ENCODE measurements around the gene KLK6. TPM values are rescaled to one million over a fixed set of nuclear protein-coding genes. Genes with fewer than 3 reads are reported as not detected.

Gene KLK6
- total RNA-seq, 1 donor from 2014 or later, result 106 TPM

DNA sequence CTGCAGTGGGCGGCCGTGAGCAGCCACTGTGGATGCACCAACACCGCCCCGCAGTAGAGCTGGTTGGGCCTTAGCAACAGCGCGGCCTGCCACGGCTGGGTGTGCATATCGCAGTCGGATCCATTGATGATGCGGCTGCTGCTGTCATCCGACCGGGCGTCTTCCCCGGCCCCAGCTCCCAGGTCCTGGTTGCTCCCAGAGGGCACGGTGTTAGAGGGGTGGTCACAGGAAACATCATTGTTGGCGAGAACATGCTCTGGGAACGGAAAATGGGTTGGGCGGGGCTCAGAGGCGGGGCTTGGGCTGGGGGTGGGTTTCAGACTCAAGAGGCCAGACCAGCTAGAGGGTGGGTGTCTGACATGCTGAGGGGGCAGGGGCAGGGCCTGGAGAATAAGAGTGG, 19.5 kb downstream of the KLK6 start:
- ATAC-seq, result no peak

DNA sequence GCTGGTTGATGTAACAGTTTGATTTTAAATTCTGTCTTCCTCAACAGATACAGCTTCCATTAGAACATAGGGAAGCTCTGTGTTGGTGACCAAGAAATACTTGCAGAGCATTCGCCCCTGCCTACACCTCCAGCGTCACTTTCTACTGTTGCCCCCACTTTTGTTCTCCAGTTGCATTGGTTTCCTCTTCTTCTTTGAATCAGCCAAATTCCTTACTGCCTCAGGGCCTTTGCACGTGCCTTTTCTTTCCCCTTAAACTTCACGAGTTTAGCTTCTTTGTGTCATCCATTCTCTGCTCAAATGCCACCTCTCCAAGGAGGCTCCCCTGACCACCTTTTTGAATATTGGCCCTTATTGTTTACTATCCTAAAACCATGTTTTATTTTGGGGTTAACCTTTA, 22.3 kb downstream of the KLK6 start:
- no peak for ATAC-seq

DNA sequence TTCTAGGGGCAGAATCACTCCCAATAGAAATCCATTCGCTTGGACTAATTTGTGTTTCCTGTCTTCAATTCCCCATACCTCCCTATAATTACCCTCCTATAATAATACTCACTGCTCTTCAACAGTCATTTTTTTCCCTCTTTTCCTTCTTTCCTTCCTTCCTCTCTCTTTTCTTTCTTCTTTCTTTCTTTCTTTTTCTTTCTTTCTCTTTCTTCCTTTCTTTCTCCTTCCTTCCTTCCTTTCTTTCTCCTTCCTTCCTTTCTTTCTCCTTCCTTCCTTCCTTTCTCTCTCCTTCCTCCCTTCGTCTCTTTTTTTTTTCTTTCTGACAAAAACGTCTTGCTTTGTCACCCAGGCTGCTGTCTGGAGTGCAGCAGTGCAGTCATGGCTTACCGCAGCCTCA, 24.6 kb downstream of the KLK6 start:
- no peak for ATAC-seq

DNA sequence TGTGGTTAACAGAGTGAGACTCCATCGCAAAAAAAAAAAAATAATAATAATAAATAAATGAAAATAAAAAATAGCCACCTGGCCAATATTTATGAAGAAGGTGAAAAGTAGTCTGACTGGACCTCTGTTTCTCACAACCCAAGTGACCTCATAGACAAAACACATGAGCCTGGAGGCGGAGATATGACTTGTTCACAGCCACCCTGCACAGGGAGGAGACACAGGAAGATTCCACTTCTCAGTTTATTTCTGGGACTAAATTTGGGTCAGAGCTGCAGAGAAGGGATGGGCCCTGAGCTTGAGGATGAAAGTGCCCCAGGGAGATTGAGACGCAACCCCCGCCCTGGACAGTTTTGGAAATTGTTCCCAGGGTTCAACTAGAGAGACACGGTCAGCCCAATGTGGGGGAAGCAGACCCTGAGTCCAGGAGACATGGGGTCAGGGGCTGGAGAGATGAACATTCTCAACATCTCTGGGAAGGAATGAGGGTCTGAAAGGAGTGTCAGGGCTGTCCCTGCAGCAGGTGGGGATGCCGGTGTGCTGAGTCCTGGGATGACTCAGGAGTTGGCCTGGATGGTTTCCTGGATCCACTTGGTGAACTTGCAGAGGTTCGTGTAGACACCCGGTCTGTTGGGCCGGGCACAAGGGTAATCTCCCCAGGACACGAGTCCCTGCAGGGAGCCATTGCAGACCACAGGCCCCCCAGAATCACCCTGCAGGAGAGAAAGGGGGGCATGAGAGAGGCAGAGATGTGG, 26.1 kb downstream of the KLK6 start:
- ATAC-seq, result peak; percentile 78

DNA sequence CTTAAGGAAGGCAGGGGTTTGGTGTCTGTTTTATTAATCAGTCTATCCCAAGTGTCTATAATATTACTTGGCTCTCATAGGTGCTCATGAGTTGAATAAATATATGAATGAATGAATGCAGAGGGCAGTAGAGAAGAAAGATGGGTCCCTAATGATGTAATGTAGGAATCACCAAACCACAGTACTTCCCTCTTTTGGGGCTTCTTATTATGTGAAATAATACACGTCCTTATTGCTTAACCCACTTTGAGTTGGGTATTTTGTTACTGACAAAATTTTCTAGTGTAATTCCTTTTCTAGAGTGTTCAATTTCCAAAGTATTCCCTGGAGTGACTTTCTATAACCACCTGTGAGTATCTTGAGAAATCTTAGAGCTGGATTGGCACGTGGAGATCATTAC, 29.8 kb downstream of the KLK6 start:
- ATAC-seq, result no peak

DNA sequence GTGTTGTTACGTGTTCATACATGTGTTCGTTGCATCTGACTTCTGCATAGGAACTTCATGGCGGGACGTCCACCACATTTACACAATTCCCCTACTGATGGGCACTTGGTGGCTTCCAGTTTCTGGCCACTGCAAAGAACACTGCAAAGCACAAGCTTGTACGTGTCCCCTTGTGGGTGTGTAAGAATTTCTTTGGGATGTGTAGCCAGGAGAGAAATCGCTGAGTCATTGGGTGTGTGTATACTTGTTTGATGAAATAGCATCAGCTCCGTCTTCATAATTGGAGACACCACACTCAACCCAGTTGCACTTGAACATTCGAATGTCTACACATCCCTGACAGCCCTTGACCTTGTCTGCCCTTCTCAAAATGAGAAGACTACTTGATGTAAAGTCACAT, 35.8 kb downstream of the KLK6 start:
- peak; percentile 80 for ATAC-seq

DNA sequence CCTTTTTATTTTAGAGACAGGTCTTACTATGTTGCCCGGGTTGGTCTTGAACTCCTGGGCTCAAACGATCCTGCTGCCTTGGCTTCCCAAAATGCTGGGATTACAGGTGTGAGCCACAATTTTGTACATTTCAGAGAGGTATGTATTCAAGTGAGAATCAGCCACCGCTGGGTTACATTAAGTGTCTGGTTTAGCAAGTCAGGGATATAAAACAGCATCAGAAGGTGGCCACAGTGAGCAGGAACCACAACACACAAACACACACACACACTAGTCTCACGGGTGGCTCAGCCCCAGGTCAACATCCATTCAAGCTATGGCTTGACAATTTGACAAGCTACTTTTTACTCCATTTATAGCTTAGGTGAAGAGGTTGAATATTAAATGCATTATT, 36.7 kb downstream of the KLK6 start:
- peak; percentile 51 for ATAC-seq

DNA sequence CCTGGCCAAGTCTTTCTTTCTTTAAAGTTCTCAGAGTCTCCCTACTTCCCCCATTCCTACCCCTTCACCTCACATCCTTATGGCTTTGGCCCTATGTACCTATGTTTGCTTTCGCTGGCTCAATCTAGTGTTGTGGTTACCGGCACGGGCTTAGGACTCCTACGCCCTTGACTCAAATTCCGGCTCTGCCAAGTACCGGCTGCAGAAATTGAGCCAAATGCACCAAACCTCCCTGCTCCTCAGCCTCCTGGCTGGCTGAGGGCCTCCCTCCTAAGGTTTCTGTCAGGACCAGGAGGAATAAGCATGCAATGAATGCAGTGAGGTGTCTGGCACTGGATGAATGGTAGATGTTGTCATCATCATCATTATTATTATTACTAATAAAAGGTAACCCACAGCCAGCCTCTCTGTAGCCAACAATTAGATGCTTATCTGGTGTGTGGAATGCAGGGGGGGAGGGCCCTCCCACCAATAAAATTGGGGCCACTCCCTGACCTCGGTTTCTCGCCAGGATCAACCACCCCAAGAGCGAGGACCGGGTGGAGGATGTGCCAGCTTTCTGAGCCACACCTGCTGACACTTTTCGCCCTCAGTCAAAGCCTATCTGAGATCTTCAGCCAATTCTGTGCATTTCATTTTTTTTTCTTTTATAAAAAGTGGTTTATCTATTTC, 37.2 kb downstream of the KLK6 start:
- peak; percentile 80 for ATAC-seq

DNA sequence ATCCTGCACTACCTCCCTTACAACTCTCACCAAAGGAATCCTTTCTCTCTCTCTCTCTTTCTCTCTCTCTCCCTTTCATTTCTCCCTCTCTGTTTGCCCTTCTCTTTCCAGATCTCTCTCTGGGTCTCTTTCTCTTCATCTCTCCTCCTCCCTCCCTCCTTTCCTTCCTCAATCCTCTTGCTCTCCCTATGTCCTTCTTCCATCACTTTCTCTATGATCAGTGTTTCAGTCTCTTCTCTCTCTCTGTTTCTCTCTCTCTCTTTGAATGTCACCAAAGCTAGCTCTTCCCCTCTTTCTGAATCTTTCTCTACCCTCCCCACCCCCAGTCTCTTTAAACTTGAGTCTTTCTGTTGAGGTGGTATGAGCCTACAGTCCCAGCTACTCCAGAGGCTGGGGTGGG, 38.4 kb downstream of the KLK6 start:
- no peak for ATAC-seq

DNA sequence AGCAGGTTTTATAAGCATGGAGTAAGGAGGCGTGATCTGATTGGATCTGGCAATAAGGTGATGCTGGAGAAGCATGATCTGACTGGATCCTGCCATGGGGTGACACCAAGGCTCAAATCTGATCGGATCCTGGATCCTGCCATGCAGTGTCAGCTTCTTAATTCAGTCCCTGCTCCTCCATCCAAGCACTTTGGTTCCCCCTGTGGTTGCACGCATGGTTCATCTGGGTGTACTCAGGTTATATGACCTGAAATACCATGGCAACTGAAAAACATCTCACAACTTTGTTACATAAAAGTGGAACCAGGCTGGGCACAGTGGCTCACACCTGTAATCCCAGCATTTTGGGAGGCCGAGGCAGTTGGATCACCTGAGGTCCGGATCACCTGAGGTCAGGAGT, 40.6 kb downstream of the KLK6 start:
- ATAC-seq, result no peak

DNA sequence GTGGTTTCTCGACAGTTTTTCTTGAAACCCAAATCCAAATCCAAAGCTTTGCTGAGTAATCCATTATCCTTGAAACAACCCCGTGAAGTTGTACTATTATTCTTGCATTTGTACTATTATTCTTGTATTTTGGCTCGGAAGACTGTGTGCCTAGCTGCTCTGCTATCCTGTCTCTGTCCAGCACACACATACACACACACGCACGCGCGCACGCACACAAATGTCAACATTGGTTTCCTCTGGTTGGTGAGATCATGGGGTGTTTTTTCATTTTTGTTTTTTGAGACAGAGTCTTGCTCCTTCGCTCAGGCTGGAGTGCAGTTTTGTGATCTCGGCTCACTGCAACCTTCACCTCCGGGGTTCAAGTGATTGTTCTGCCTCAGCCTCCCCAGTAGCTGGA, 43.2 kb downstream of the KLK6 start:
- no peak for ATAC-seq

DNA sequence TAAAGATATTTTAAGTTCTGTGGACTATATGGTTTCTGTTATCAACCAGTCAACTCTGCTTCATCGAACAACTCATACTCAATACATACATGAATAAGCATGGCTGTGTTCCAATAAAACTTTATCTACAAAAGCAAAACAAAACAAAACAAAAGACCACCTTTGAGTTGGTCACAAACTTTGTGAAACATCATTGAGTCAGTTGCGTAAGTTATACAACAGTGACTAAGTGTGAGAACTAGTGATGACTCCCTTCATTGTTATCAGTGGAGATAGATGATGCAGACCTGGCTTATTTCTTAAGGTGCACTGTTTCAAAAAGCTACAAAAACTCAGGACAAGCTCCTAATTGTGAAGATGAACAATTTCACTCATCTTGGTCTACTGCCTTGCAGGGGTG, 43.7 kb downstream of the KLK6 start:
- no peak for ATAC-seq

DNA sequence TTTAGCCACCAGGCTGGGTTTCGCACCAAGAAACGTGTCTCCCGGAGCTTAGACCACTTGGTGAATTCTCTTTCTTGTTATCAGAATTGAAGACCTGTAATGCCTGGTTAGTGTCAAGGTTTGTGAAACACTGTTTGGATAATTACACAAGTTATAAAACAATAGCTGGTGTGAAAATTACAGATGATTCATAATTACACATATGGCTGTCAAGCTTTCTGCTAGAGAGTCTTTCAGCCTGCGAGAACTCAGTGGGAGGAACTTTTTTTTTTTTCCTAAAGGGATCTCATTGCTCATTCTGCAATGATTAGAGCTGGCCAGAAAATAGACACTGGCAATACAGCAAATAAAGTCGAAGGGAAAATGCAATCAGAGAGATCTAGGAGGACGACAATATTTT, 44.8 kb downstream of the KLK6 start:
- ATAC-seq, result peak; percentile 30

DNA sequence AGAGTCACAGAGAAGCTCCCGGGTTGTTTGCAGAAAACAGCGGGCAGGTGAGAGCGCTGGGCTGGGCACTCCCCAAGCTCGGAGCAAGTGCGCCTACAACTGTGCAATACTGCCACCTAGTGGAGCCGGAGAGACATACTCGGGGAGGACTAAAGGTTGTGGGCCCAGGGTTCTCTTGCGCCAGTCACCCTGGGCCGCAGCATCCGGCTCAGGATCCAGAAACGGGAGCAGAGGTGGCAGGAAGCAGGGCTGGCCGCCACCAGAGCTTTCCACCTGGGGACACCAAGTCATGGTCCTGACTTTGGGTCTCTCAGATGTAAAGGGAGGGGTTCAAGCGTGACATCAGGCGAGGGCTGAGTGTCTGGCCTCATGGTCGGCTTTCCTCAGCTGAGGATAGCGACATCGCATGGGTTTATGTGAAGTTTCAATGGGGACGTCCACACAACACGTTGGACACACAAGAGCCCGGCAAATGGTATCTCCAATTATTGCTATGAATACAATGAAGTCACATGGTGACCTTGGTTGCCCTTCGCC, 47.0 kb downstream of the KLK6 start:
- peak; percentile 93 for ATAC-seq

DNA sequence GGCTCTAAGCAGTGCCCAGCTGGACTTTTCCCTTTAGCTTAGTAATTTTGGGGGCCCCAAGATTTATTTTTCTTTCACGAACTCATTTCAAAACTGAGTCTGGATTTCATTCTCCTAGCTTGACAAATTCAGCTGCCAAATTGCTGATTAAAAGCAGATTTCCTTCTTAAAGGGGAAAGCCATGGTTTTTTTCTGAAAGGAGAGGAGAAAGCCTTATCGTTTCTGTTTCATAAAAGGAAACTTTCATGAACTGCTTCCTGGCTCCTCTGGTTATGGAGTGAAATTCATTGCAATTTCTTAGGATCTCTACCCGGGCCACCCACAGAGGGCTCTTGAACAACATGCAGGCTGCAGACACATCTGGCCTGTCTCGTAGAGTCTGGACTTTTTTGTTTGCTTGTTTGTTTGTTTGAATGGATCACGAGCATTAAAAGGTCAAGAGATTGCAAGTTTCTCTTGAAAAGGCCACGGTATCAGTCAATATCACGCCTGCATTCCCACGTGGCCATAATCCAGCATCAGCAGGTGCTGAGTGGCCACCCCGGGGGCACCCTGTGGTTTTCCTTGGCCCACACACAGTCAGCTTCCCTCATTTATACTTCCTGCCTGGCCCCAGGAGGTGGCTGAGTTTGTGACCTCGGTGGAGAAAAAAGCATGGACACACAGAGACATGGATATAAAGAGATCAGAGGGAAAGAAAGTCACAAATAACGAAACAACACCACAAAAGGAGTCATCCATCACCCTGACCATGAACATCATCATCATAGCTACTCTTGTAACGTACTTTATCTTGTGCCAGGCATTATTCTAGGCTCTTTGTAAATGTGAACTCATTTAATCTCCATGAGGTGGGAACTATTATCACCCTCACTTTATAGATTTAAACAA, 47.7 kb downstream of the KLK6 start:
- no peak for ATAC-seq

DNA sequence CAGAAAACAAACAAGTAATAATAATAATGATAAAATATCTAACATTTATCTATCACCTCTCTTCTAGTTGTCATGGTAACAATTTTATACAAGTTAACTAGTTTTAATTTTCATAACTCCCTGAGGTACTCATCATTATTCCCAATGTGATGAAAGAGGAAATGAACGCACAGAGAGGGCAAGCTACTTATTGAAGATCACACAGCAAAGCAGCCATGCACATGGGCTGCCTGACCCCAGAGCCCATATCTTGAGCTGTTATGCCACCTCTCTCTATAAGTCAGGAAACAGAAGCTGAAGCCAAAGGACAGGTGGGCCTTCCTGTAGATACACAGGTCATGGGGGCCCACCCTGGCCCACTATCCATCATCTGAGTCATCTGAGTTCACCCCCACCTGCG, 53.3 kb downstream of the KLK6 start:
- ATAC-seq, result no peak

DNA sequence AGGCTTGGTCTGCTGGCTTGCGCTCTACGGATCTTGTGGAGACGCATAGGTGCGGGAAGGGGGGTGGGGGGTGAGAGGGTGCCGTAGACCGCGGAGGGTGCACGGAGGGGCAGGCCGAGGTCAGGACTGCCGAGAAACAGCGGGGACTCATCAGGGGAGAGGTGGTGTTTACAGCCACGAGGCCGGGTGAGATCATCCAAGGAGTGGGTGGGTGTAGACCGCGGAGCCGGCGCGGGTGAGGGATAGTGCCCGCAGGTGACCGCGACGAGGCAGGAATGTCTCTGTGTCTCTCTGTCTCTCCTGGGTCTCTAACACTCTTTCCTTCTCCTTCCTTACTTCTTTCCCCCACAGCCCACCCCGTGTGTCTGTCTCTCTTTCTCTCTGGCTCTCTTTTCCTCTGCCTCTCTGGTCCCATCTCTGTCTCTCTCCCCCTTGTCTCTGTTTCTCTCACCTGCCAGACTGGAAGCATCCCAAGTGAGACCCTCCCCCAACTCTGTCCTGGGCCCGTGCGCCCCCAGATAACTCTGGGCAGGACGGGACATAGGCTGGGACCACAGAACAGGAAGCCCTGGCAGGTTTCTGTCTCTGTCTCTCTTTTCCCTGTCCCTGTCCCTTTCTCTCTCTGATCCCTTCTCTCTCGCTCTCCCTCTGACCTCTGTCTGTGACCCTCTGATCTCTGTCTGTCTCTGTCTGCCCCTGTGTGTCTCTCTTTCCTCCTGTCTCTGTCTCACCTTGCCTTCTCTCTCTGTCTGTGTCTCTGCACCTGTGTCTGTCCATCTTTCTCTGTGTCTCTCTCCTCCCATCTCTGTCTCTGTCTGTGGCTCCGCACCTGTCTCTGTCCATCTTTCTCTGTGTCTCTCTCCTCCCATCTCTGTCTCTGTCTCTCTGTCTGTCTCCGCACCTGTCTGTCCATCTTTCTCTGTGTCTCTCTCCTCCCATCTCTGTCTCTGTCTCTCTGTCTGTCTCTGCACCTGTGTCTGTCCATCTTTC, 56.4 kb downstream of the KLK6 start:
- ATAC-seq, result no peak

DNA sequence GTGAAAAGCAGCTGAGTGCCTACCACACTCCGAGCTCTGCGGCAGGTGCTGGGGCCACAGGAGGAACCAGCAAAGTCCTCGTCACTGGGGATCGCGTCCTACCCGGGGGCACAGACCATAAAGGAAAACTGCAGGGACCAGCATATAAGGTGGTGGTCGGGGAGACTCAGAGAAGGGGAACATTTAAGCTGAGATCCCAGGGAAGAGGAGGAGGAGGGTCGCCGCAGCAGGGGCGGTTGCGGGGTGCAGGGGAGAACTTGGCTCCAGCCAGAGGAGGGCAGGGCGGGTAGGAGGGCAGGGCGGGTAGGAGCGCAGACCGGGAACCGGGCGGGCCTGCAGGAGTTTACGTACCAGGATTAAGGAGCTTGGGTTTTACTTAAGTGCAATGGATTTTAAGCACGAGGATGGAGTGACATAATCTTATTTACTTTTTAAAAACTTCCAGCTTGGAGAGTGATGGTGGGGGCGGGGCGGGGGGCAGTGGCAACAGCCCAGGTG, 57.2 kb downstream of the KLK6 start:
- no peak for ATAC-seq

DNA sequence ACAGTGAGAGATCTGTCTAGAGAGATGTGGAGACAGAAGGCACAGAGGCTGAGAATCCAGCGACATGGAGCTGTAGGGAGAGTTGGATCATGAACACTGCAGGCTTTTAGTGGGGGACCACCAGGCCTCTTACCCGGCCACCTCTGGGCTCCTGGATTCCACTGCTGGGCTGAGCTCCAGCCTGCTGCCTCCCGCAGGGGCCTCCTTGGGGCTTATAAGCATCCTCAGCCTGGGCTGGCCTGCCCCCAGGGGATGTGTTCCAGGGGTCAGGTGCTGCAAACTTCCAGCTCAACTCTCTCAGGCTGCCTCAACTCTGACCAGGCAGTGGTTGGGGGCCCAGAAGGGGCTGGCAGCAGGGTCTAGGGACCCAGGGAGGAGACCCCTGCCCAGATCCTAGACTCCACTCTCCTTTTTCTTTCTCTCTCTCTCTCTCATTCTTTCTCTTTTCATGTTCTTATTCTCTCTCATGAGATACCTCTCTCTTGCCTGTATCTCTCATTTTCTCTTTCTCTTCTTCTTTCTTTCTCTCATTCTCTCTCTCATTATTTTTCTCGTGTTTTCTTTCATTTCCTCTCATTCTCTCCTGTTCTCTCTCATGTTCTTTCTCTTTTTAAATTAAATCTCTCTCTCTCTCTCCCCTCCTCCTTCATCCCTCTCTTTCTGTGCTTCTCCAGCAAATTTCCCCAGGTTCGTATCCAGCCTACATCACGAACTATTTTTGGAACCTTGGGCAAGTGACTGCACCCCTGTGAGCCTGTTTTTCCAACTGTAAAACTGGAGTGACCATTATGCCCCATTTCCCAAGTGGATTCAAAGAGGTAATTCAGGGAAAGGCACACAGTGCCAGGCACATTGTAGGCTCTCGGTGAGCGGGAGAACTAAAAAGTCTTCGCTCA, 57.9 kb downstream of the KLK6 start, which contains the start of gene KLK4:
Gene KLK4, minus strand, starts transcription at position 190 of the 896 bp plus-strand sequence. CDS start 657 bp downstream, outside the sequence.
- no peak for ATAC-seq

DNA sequence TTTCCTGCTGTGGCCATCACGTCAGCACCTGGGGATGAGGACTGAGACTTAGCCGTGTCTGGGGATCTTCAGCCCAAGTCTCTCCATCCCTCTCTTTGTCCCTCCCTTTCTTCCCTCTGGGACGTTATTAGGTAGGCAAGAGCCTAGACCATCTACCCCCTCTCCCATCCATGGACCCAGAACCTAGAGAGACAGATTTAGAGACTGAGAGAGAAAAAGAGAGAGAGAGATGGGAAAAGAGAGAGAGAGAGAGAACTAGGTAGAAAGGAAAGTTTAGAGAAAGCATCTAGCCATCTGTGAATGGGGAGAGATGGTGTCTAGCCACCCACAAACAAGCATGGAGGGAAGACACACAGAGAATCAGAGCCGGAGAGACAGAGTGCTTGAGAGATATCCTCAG, 58.7 kb downstream of the KLK6 start:
- no peak for ATAC-seq

Measured in esophagus mucosa (tissue), 1 donor.